BE2C (cell line): ENCODE data around the gene HBQ1.
"Not testable (repeated sequence)": the region's sequence is repeated elsewhere in the genome, so short reads cannot be mapped to it uniquely, and the experiment has no call there.

Experiments
- DNase-seq: peaks from one replicate; pipeline ENCODE4 v3.0.0-alpha.2; 2020
- H3K27me3 ChIP-seq: fragments of 250-450 bp; sonication (Bioruptor Pico); 2 replicates; pipeline ENCODE4 v1.5.1; 2020; ENCODE audit warnings: mild to moderate bottlenecking
- H3K36me3 ChIP-seq: fragments of 250-450 bp; sonication (Bioruptor Pico); 2 replicates; pipeline ENCODE4 v1.5.1; 2020; ENCODE audit warnings: mild to moderate bottlenecking
- H3K4me1 ChIP-seq: fragments of 250-450 bp; sonication (Bioruptor Pico); 2 replicates; pipeline ENCODE4 v1.5.1; 2020
- H3K4me3 ChIP-seq: 2 replicates; pipeline ENCODE4 v1.5.1; 2011; ENCODE audit warnings: low read depth, low read length
- H3K9me3 ChIP-seq: fragments of 250-450 bp; sonication (Bioruptor Pico); 2 replicates; pipeline ENCODE4 v1.5.1; 2020
- CTCF ChIP-seq: IDR thresholded peaks from 2 replicates; pipeline ENCODE4 v1.5.1; 2012; ENCODE audit warnings: mild to moderate bottlenecking, low read depth, low read length

Gene HBQ1

GRCh38 chr16:166375-167121, 13.7 kb upstream of the HBQ1 start:
- H3K4me1 ChIP-seq = peaks cover 5% of the 10 kb centered on the region
- TF ChIP-seq CTCF = no peak
- H3K4me3 ChIP-seq = no peak overlapping the region
- DNase-seq = no peak
- no peaks in the 10 kb centered on the region for H3K9me3 ChIP-seq
- H3K36me3 ChIP-seq = no peaks in the 10 kb centered on the region
- peaks cover 46% of the 10 kb centered on the region for H3K27me3 ChIP-seq

DNA sequence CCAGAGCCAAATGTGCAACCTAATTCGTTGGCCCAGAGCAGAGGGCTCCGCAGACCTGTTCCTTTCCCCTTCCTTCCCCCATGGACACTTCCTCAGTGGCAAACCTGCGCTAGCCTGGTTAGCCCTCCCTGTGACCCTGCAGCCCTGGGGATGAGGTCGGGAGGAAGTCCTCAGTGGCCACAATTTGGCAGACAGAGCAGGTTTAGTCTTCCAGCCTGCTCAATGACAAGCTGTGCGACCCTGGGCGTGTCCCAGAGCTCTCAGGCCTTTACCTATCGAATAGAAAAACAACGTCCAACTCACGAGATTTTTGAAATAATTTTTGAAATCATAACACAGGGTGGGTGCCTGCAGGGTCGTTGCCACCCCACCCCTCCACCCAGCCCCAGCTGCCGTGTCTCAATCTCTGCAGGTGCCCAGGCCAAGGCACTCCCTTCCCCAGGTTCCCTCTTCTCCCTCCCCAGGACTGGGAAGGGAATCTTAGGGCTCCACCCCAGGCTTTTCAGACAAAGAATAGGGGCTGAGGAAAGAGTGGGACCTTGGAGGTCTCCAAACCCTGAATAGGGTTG, 13.1 kb upstream of the HBQ1 start:
- H3K4me1 ChIP-seq = peaks cover 5% of the 10 kb centered on the region
- no peaks in the 10 kb centered on the region for H3K9me3 ChIP-seq
- H3K36me3 ChIP-seq = no peaks in the 10 kb centered on the region
- H3K27me3 ChIP-seq = peaks cover 51% of the 10 kb centered on the region
- TF ChIP-seq CTCF = no peak
- no peak overlapping the region for H3K4me3 ChIP-seq
- no peak for DNase-seq

GRCh38 chr16:168424-168823, 11.8 kb upstream of the HBQ1 start:
- peak; percentile 42 for DNase-seq
- Histone ChIP-seq H3K4me1 (peaks cover 5% of the 10 kb centered on the region), H3K9me3 (no peaks in the 10 kb centered on the region), H3K36me3 (no peaks in the 10 kb centered on the region), H3K4me3 (no peak overlapping the region), H3K27me3 (peaks cover 54% of the 10 kb centered on the region)
- TF ChIP-seq CTCF = no peak

GRCh38 chr16:169014-169413, 11.2 kb upstream of the HBQ1 start:
- Histone ChIP-seq H3K36me3 (no peaks in the 10 kb centered on the region), H3K27me3 (peaks cover 57% of the 10 kb centered on the region), H3K4me3 (no peak overlapping the region), H3K9me3 (no peaks in the 10 kb centered on the region), H3K4me1 (peaks cover 5% of the 10 kb centered on the region)
- no peak for TF ChIP-seq CTCF
- no peak for DNase-seq

DNA sequence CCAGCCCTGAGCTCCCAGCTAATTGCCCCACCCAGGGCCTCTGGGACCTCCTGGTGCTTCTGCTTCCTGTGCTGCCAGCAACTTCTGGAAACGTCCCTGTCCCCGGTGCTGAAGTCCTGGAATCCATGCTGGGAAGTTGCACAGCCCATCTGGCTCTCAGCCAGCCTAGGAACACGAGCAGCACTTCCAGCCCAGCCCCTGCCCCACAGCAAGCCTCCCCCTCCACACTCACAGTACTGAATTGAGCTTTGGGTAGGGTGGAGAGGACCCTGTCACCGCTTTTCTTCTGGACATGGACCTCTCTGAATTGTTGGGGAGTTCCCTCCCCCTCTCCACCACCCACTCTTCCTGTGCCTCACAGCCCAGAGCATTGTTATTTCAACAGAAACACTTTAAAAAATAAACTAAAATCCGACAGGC, 10.2 kb upstream of the HBQ1 start:
- not testable (repeated sequence) for H3K4me3 ChIP-seq, H3K4me1 ChIP-seq, H3K36me3 ChIP-seq, DNase-seq, H3K9me3 ChIP-seq
- peaks cover 62% of the 10 kb centered on the region for H3K27me3 ChIP-seq

DNA sequence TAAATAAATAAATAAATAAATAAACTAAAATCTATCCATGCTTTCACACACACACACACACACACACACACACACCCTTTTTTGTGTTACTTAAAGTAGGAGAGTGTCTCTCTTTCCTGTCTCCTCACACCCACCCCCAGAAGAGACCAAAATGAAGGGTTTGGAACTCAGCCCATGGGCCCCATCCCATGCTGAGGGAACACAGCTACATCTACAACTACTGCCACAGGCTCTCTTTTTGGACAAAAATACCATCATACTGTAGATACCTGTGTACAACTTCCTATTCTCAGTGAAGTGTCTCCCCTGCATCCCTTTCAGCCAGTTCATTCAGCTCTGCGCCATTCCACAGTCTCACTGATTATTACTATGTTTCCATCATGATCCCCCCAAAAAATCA, 9.5 kb upstream of the HBQ1 start:
- H3K36me3 ChIP-seq = no peaks in the 10 kb centered on the region
- H3K4me3 ChIP-seq = no peak overlapping the region
- no peaks in the 10 kb centered on the region for H3K4me1 ChIP-seq
- peaks cover 62% of the 10 kb centered on the region for H3K27me3 ChIP-seq
- no peak for TF ChIP-seq CTCF
- no peak for DNase-seq
- H3K9me3 ChIP-seq = no peaks in the 10 kb centered on the region

- not testable (repeated sequence) for H3K4me3 ChIP-seq, H3K4me1 ChIP-seq, H3K36me3 ChIP-seq, H3K9me3 ChIP-seq, DNase-seq
- peaks cover 51% of the 10 kb centered on the region for H3K27me3 ChIP-seq
These were observed 7.8 kb upstream of the HBQ1 start, which contains the start of gene HBA2 for GRCh38 chr16:172374-172941. HBA2 (plus strand) TSS chr16:172876; CDS start chr16:172913, 37 bp downstream.

- H3K4me1 ChIP-seq, H3K9me3 ChIP-seq, DNase-seq, H3K36me3 ChIP-seq, H3K4me3 ChIP-seq: not testable (repeated sequence)
- H3K27me3 ChIP-seq = peaks cover 51% of the 10 kb centered on the region
These were observed 6.9 kb upstream of the HBQ1 start for GRCh38 chr16:173211-173854.

- not testable (repeated sequence) for H3K4me1 ChIP-seq, H3K9me3 ChIP-seq, DNase-seq, H3K4me3 ChIP-seq, H3K36me3 ChIP-seq
- peaks cover 59% of the 10 kb centered on the region for H3K27me3 ChIP-seq
These were observed 6.1 kb upstream of the HBQ1 start for GRCh38 chr16:173928-174769.
